NCI-H1694 treated with DMSO at 0.1 percent for 48 hours (cell line): ENCODE results near the gene PRKG1.
"Not testable (repeated sequence)": the region's sequence is repeated elsewhere in the genome, so short reads cannot be mapped to it uniquely, and the experiment has no call there.

Source experiments
- DNase-seq: peaks from one replicate; lab custom pipeline; 2025; lab: John Stamatoyannopoulos, UW

Gene PRKG1

DNA sequence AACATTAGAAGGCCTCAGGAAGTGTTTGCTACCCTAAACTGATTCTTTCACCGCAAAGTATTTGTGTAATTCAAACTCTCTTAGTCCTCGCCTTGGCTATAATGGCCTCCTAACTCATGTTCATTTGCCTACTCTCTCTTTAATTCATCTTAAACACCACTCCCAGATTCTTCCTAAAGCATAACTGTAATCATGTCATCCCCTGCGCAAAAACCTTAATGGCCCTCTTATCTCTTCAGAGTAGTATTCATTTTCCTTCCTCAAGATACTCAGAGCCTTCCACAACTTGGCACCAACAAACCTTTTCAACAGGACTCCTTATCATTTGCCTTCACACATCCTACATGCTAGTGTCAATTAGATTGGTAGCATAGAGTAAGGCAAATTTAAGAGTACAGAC, 582.2 kb downstream of the PRKG1 start:
- DNase-seq, result no peak

DNA sequence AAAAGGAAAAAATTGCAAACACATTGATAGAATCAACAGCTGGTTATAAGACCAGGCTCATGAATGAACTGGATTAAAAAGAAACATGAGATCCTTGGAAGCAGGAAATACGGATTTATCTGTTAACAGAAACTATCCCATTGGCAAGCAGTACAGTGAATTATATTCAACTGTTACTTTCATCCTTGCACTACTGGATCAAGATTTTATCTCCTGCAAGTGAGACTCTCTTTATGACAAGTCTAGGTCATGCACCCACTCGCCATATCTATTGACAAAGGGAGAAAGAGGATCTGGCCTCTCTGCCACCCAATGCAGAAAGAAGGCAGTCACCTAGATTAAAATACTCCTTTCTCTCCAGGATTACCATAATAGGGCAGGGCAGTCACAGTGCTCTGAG, 583.7 kb downstream of the PRKG1 start:
- no peak for DNase-seq

DNA sequence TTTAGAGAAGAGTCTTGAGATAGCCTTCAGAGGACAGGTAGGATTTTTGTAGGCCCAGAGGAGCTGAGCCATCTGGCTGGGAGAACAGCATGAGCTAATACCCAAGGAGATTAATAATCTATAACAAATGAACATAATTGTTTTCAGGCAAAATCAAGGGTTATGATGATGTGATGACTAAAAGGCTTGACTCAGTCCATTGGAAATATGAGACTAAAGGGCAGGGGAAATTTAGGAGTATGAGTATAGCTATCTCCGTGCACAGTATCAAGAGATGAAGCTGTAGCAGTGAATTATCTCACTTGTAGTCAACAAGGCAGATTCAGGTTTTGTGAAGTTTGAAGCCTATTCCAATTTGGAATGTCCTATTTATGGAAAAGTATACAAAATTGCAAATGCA, 585.1 kb downstream of the PRKG1 start:
- DNase-seq, result no peak

DNA sequence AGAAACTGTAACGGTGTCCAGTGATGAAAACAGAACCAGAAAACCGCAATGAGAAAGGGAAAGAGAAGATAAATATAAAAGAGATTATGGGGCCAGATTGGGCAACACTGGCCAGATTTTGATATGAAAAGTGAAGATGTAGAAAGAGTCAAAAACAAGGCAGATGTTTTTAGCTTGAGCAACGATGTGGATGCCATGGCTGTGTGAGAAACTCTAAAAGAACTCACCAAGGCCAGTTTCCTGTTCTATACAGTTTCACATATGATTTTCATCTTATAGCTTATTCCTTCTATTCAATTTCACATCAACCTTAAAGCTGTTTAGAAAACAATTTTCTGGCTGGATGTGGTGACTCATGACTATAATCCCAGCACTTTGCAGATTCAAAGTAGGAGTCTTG, 588.8 kb downstream of the PRKG1 start:
- no peak for DNase-seq

DNA sequence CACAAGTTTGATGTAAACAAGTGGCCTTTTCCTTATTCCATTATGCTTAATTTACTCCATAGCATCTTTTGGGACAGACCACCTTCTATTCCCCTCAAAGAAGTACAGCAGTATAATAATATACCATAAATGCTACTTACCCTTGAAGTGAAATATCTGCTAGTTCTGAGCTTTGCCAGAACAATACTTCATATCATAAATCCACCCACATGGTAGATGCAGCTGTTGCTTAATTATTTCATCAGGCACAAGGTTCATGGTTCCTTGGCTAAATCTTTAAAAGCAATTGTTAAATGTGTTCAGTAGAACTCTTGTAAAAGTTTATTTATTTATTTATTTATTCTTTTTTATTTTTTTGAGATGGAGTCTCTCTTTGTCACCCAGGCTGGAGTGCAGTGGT, 592.2 kb downstream of the PRKG1 start:
- no peak for DNase-seq

DNA sequence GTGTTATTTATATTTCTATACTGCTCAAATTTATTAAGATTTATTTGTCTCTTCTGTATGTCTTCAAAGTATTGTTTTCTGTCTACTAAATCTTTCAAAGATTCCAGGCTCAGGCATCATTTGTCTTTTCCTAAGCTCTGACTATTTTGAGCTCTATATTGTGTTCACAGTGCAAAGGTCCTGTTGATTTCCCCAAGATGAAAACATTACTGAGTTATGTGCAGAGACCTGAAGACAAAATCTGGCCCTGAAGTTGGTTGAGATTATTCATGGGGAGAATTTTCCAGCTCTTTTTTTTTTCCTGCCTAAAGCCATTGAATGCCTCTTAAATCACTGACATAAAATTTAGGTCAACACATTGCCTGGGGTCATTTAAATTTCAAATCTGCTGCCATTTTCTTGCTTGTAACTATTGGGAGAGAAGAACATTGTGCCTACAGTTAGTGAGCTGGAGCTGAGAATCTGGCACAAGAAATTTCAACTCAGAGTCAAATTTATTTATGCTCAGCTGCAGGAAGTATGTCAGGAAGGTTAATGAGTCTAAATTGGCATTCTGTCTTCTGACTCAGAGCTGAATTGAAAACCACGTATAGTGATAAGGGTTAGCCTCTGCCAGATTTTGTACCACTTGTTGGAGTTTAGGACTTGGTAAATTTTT, 593.5 kb downstream of the PRKG1 start:
- DNase-seq, result no peak

GRCh38 chr10:51668336-51668689, 594.0 kb downstream of the PRKG1 start:
- DNase-seq, result no peak

DNA sequence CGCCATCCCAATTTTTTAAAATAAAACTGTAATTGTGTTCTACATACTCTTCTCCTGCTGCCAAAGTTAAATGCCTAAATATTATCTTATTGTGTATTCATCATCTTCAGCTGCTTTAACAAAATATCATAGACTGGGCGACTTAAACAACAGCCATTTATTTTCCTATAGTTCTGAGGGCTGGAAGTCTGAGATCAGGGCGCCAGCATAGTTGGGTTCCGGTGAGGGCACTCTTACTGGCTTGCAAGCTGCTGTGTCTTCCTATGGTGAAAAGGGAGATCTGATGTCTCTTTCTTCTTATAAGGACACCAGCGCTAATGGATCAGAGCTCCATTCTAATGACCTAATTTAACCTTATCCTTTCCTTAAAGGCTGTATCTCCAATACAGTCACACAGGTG, 594.8 kb downstream of the PRKG1 start:
- no peak for DNase-seq

DNA sequence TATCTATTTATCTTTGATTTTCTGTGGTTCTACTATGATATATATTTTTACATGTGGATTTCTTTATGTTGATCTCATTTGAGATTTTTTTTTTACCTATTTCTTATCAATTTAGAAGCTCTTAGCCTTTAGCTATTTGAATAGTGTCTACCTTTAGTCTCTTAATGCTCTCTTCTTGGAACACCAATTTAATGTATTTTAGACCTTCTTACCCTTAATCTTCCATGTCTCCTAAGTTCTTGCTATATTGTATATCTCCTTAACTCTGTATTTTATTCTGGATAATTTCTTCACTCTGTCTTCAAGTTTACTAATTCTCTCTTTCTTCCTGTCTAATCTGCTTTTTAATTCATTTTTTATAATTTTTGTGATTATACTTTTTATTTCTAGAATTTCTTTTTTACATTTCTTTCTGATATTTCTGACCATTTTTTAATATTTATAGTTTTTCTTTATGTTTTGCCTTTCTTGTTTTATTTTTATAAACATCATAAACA, 597.8 kb downstream of the PRKG1 start:
- no peak for DNase-seq

- DNase-seq, result no peak
Measured at GRCh38 chr10:51675088-51675487, 600.8 kb downstream of the PRKG1 start.

DNA sequence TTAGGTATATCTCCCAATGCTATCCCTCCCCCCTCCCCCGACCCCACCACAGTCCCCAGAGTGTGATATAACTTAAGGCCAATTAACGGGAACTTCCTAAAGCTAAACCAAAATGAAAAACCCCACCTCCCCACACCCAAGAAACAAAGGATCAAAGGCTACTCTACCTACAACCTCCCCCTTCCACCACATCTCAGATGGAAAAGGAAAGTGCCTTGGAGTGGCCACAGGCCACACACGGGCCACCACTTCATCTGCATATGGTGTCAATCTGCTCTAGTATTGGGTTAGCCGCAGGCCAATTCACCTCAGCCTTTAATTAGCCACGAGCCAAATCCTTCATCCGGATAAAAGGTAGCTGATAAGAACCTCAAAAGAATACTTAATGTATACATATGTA, 605.6 kb downstream of the PRKG1 start:
- DNase-seq, result no peak

DNA sequence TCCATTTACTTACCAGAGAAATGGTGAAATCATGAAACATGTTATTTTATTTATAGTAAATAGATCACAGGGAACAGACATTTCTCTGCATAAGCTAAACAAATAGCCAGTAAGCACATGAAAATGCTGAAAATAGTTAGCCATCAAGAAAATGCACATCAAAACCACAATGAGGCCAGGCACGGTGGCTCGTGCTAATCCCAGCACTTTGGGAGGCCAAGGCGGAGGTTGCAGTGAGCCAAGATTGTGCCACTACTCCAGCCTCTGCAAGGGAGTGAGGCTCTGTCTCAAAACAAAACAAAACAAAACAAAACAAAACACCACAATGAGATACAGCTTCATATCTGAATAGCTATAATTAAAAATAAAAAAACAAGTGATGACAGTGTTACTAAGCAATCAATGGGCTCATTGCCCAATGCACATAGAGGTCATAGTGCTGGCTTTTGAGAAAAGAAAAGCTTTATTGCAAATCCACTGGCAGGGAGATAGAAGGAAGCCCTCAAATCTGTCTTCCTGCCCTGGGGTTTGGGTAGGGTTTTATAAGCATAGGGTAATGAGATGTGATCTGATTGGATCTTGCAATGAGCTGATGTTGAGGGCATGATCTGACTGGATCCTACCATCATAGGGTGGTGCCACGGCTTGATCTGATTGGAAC, 608.9 kb downstream of the PRKG1 start:
- no peak for DNase-seq

DNA sequence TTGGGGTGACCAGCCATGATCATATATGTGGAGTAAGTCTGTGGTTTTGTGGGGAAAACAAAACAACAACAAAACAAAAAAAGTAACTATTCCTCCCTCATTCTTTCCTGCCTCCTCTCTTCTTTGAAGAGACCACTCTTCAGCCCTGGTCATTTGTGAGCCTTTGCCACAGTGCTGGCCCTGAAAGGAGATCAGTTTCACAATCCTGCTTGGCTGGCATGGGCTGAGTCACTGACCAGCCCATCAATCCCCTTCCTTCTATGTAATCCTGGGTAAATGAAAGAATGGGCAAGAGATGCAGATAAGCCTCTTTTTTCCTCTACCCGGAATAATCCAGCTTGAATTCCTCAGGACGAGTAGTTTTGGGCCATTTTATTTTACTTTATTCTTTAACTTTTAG, 611.5 kb downstream of the PRKG1 start:
- no peak for DNase-seq

DNA sequence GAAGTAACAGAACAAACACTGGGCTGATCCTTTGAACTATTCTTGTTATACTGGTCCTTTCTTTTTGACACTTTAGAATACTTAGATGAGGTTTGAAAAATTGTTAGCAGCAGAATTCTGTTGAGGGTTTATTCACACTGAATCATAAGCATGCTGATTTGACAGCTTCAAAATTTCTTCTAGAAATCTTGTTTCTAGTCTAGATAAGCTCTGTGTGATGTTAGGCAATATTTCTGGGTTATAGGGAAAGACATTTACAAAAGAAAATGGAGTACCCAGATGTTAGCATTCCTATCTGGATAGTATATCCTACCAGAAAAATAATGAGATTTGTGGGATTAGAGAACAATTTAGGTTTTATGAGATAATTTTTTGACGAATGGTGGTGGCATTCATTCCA, 613.0 kb downstream of the PRKG1 start:
- no peak for DNase-seq

- DNase-seq, result not testable (repeated sequence)
Measured at GRCh38 chr10:51688826-51689225, 614.5 kb downstream of the PRKG1 start.

- no peak for DNase-seq
Measured at GRCh38 chr10:51689536-51689935, 615.2 kb downstream of the PRKG1 start.

- no peak for DNase-seq
Measured at GRCh38 chr10:51691135-51691534, 616.8 kb downstream of the PRKG1 start.

DNA sequence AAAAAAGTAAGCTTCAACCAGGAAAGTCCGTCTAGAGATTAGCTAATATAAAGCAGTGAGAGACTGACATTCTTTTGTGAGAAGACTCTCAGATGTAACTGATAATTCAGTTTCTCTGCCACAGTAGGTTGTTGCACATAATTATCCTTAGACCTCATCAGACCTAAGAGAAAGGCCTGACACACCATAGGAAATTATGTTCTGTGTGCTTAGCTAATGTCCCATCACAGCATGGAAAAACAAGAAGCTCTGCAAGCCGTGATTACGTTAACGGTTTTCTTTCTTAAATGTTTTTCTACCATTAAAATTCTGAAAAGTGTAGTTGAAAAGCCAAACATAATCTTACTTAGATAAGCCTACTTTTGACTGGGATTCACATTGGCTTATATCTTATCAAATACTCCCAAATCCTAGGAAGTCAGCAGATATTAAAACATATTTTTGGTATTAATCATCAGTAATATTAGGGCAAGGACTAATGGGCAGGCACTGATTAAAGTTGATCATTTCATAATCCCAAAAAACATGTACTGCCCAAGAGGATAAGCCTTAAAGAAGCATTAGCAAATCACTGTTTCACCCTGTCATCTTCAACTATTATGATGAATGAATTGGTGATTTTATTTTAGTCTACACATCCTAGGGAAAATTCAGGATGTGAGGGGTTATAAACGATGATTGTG, 619.9 kb downstream of the PRKG1 start:
- DNase-seq, result no peak

DNA sequence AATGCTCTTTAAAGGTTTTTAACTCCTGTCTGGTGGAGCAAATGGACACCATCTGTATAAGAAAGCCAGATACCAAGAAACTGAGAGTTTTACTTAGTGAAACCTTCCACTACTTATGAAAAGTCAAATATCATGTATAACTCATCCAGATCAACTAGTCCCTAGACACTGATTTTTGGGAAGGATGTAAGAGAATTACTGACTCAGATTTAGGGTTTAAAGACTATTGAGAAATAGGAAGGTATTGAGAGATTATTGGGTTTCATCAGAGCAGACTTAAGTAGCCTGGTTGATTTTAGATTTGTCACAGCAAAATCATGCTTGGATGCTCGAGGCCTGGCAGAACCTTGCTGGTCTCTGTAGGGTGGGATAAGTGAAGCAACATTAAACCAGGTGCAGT, 622.0 kb downstream of the PRKG1 start:
- DNase-seq, result no peak

GRCh38 chr10:51698473-51699063, 624.3 kb downstream of the PRKG1 start:
- no peak for DNase-seq

DNA sequence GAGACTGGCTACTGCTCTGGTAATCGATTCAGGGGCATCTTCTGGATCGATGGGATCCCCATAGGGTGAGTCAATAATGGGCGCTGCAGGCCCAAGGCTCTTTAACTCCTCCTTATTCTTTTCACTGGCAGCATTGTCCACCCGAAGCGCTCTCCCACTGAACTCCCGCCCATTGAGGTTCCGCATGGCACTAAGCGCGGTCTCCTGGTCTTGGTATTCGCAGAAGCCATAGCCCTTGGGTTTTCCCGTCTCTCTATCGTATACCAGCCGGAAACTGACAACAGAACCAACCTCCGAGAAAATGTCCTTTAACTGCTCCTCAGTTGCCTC, 624.8 kb downstream of the PRKG1 start:
- DNase-seq, result no peak

DNA sequence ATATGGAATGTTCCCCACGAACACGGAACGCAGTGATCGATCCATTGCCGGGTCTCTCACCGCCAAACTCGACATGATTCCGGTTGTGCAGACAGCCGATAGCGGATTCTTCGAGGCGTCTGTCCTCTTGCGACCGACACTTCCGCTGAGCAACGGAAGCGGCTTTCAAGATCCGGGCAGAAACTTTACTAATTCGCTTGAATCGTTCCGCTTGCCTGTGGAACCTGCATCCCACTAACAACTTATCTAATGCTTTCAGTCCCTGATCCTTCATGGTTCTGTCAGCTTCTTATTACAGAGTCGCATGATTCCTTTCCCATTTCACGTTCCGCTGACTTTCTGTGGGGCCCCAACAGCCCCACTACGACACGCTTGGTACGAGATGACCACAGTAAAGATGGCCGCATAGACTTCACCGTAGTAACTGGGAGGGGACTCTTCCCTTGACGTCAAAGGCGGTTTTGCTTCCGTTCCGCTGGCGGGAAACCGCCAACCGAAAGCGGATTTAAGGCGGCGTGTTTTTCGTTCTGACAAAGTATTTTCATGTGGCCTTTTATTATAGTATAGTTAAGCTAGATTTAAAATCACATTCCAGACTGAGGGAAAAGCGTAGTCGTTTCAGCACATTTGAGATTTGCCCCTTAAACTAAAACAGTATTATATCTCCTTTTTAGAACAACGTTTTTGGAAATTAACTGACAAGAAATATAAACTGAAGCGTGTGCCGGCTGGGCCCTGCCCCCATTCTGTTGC, 625.4 kb downstream of the PRKG1 start, which contains the start of gene CSTF2T:
TSS of gene CSTF2T (minus strand) at position 121 of the 753 bp plus-strand sequence. CDS start at position 75, 46 bp downstream.
- DNase-seq, result peak; percentile 92
